ENCODE results near the gene CYP19A1.
"Not testable (repeated sequence)": the region's sequence is repeated elsewhere in the genome, so short reads cannot be mapped to it uniquely, and the experiment has no call there.

CYP19A1 gene

GRCh38 chr15:51299187-51300015 is 39.0 kb downstream of the CYP19A1 start:
- DNase-seq, result peak in 14 of 56 donors; percentile 4 to 59 (median 30)

GRCh38 chr15:51298620-51299019 is 39.8 kb downstream of the CYP19A1 start:
- DNase-seq, result no peak

- DNase-seq, result no peak
These were observed 47.7 kb downstream of the CYP19A1 start for GRCh38 chr15:51290720-51291119.

GRCh38 chr15:51289290-51289689 is 49.1 kb downstream of the CYP19A1 start:
- DNase-seq, result no peak

GRCh38 chr15:51288143-51289065 is 50.0 kb downstream of the CYP19A1 start:
- no peak for DNase-seq

GRCh38 chr15:51286816-51287215 is 51.6 kb downstream of the CYP19A1 start:
- peak in 2 of 56 donors; percentile 19 to 33 for DNase-seq

GRCh38 chr15:51285399-51285798 is 53.0 kb downstream of the CYP19A1 start:
- no peak for DNase-seq

- no peak for DNase-seq
These were observed 53.5 kb downstream of the CYP19A1 start for GRCh38 chr15:51284871-51285270.

GRCh38 chr15:51283026-51283425 is 55.4 kb downstream of the CYP19A1 start:
- DNase-seq, result peak in 1 of 56 donors; percentile 5

GRCh38 chr15:51282241-51282640 is 56.2 kb downstream of the CYP19A1 start:
- not testable (repeated sequence) for DNase-seq

GRCh38 chr15:51281368-51281967 is 56.9 kb downstream of the CYP19A1 start:
- peak in 50 of 56 donors; percentile 14 to 87 (median 62) for DNase-seq

GRCh38 chr15:51280838-51281237 is 57.6 kb downstream of the CYP19A1 start:
- DNase-seq, result no peak

- DNase-seq, result no peak
These were observed 59.0 kb downstream of the CYP19A1 start for GRCh38 chr15:51279391-51279790.

GRCh38 chr15:51277101-51277500 is 61.3 kb downstream of the CYP19A1 start:
- no peak for DNase-seq

GRCh38 chr15:51274956-51275355 is 63.4 kb downstream of the CYP19A1 start:
- DNase-seq, result no peak

- peak in 24 of 56 donors; percentile 7 to 52 (median 21) for DNase-seq
These were observed 67.7 kb downstream of the CYP19A1 start for GRCh38 chr15:51270706-51271105.

- DNase-seq, result no peak
These were observed 68.9 kb downstream of the CYP19A1 start for GRCh38 chr15:51269496-51269895.

- peak in 31 of 56 donors; percentile 5 to 68 (median 23) for DNase-seq
These were observed 70.7 kb downstream of the CYP19A1 start for GRCh38 chr15:51267703-51268083.

- peak in 19 of 56 donors; percentile 8 to 55 (median 31) for DNase-seq
These were observed 71.2 kb downstream of the CYP19A1 start for GRCh38 chr15:51267051-51267702.

- DNase-seq, result peak in 11 of 56 donors; percentile 12 to 53 (median 31)
These were observed 71.7 kb downstream of the CYP19A1 start for GRCh38 chr15:51266656-51267050.

GRCh38 chr15:51265037-51265555 is 73.3 kb downstream of the CYP19A1 start:
- no peak for DNase-seq
